NCI-H2227 treated with DMSO at 0.1 percent for 48 hours (cell line): Measurements from ENCODE around the gene H2BW2.
"Not testable (repeated sequence)": the region's sequence is repeated elsewhere in the genome, so short reads cannot be mapped to it uniquely, and the experiment has no call there.

Experiments
- DNase-seq: peaks from one replicate; lab custom pipeline; 2025; lab: John Stamatoyannopoulos, UW

The H2BW2 gene

DNA sequence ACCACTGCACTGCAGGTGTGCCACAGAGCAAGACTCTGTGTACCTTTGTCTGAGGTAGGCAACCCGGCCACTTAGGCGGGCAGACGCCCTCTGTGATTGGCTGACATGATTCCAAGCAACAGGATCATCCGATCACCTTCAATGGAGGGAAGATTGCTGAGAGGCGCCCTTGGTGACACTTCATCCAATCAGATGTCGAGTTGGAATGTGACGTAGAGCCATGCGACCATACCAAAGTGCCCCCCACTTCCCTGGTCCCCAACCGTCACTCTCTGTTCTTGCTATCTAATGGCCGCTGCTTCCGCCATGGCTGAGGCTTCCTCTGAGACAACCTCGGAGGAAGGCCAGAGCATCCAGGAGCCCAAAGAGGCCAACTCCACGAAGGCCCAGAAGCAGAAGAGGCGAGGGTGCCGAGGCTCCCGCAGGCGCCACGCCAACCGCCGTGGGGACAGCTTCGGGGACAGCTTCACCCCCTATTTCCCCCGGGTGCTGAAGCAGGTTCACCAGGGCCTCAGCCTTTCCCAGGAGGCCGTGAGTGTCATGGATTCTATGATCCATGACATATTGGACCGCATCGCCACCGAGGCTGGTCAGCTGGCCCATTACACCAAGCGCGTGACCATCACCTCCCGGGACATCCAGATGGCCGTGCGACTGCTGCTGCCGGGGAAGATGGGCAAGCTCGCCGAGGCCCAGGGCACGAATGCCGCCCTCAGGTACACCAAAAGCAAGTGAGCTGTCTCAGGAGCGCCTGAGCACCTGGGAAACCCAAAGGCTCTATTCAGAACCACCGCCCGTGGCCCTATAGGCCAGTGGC is at the start of gene H2BW2:
Gene H2BW2, plus strand, starts transcription at position 268 of the 817 bp plus-strand sequence. Its CDS starts 39 bp downstream, at position 307.
- DNase-seq, result no peak

DNA sequence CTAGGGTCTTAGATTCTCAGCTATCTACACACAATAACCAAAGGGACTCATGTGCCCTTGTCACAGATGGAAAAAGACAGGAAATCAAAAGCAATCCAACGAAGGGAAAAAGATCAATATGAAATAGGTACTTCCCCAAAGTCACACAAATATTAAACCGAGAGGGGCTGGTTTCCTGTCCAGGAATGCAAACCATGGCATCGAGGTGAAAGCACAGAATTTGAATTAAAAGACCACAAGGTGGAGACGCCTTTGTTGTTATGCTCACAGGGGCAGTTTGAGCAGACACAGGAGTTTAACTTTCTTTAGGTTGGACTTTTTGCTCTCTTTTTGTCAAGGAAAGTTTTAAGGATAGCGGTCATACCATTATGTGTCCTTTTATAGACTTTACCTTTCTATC is 40.5 kb upstream of the H2BW2 start:
- DNase-seq, result no peak

DNA sequence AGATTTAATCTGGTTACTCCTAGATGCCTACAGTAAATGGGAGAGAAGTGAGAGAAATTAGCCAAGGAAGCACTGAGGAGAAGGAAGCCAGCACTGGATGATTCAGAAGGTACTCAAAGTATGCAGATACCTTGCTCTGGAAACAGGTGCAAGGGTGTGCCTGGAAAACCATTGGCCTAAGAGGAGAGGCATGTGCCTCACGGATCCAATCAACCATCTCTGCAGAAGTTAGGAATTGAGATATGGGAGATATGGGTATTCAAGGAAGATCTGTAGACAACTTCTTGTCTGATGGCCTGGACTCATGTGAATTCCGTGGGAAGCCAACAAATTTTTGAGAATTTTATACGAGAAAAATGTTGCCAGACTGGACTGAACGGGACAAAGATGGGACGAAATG is 30.9 kb upstream of the H2BW2 start:
- no peak for DNase-seq

DNA sequence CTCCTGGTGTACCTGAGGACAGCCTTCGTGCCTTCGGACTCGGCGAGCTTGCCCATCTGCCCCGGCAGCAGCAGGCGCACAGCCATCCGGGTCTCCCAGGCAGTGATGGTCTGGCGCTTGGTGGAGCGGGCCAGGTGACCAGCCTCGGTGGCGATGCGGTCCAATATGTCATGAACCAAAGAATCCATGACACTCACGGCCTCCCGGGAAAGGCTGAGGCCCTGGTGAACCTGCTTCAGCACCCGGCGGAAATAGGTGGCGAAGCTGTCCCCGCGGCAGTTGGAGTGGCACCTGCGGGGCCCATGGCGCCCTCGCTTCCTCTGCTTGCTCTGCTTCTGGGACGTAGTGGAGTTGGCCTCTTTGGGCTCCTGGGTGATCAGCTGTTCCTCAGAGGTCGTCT is 26.6 kb upstream of the H2BW2 start:
- DNase-seq, result no peak

DNA sequence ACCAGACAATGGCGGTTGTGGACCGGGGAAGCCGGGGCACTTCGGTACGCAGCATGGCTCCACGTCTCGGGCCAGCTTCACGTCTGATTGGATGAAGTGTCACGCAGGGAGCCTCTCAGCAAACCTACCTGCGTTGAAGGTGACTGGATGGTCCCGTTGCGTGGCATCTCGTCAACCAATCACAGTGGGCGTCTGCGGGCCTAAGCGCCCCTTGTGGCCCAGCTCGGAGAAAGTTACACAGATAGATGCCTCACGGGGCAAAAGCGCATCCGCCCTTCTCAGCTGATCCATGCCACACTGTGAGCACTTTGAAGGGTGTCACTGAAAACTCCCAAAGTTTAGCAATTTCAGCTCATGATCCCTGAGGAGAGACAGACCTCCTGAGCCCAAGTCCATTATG is 26.1 kb upstream of the H2BW2 start, which contains the start of gene H2BW1:
Gene H2BW1, minus strand, starts transcription at position 103 of the 400 bp plus-strand sequence. CDS start 132 bp downstream, outside the sequence.
- no peak for DNase-seq

DNA sequence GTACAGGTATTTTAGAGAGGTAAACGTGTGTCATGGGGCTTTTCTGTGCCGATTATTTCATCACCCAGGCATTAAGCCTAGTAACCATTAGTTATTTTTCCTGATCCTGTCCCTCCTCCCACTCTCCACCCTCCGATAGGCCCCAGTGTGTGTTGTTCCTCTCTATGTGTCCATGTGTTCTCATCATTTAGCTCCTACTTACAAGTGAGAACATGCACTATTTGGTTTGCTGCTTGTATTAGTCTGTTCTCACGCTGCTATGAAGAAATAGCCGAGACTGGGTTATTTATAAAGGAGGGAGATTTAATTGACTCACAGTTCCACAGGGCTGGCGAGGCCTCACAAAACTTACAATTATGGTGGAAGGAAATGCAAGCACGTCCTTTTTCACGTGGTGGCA is 24.2 kb upstream of the H2BW2 start:
- not testable (repeated sequence) for DNase-seq

DNA sequence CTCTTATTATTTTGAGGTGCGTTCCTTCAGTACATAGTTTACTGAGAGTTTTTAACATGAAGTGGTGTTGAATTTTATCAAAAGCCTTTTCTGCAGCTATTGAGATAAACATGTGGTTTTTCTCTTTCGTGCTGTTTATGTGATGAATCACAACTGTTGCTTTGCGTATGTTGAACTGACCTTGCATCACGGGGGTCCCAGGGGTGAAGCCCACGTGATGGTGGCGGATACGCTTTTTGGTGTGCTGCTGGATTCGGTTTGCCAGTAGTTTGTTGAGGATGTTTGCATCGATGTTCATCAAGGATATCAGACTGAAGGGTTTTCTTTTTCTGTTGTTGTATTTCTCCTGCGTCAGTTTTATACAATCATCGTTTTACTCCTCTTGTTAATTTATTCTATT is 21.6 kb upstream of the H2BW2 start:
- DNase-seq, result no peak

DNA sequence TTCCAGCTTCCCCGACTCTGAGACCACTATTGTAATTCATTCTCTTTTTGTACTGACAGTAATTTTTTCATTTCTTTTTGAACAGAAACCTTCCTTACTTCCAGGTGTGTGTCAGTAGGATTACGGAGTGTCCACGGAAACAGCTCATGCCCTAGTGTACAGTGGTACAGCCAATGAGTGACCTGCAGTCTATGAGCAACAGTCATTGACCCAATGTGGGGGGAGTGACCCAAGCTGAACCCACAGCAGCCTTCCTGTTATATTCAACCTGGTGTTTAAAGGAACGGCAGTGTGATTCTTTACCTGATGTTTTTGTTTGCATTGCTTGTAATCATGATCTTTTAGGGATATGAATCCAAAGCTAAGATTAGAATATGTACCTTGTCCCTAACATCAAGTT is 1.2 kb downstream of the H2BW2 start:
- DNase-seq, result no peak

DNA sequence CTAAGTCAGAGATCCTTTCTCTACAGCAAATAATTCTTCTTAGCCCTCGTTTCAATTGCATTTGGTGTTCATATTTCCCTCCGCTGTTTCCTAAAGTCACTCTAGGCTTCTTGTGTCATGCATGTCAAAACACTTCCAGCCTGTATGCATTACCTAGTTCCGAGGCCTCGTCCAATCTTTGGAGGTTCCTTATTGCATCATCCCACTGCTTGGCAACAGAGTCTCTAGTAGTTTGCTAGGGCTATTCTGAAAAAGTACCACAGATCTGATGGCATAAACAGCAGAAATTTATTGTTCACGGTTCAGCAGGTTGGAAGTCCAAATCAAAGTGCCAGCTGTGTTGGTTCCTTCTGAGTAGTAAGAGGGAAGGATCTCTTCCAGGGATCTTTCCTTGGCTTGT is 5.9 kb downstream of the H2BW2 start:
- no peak for DNase-seq

DNA sequence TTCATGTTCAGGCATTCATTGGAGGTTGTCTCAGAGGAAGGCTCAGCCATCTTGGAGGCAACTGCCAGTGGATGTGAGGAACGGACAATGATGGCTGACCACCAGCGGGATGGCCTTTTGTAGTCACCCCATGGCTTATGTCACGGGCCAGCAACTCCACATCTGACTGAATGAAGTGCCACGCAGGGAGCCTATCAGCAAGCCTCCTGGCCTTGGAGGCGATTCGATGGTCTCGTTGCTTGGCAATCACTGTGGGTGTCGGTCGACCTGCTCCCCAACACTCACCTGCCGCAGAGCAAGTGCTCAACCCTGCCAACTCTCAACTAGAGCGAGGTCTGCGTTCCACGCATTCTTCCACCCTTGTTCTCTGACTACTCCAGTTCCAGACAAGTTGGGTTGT is 7.4 kb downstream of the H2BW2 start:
- no peak for DNase-seq

DNA sequence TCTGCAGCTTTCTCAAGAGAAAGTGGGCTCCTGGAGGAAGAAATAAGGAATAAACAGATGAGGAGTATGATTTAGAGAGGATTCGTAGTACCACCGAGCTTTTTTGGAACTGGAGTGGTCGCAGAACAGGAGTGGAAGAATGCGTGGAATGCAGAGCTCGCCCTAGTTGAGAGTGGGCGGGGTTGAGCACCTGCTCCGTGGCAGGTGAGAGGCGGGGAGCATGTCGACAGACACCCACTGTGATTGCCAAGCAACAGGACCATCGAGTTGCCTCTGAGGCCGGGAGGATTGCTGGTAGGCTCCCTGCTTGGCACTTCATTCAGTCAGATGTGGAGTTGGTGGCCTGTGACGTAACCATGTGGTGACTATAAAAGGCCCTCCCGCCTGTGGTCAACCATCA is 15.2 kb downstream of the H2BW2 start:
- DNase-seq, result not testable (repeated sequence)

DNA sequence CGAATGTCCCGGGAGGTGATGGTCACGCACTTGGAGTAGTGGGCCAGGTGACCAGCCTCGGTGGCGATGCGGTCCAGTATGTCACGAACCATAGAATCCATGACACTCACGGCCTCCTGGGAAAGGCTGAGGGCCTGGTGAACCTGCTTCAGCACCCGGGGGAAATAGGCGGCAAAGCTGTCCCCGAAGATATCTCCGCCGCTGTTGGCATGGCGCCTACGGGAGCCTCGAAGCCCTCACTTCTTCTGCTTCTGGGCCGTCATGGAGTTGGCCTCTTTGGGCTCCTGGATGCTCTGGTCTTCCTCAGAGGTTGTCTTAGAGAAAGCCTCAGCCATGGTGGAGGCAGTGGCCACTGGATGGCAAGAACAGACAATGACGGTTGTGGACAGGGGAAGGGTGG is 22.9 kb downstream of the H2BW2 start:
- DNase-seq, result not testable (repeated sequence)

DNA sequence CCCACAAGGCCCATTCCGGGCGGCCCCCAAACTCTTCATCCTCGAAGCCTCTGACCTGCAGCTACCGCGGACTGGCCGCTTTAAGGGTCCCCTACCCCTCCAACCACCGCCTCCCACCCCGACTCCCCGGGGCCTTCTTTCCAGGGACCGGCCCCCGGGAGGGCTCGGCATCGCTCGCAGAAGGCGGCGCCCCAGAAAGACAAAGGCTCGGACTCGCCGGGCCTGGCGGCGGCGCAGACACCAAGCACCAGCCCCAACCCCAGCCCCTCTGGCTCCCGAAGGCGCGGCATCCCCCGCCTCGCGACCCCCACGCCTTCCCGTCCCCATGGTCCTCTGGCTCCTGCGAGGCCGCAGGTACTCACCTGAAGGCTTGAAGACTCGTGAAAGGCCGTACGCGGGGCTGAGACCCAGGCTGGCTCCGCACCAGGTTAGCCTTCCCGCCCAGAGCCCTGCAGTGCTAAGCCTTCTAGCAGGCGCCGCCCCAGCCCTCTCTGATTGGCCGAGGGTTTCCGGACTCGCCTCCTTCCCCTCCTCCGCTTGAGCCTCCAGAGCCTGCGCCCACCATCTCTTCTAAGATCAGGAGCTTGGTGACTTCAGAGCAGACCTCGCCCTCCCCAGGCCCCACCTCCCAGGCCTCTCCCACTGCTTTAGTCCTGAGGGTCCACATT is 36.2 kb downstream of the H2BW2 start, which contains the start of gene TMSB15C:
Gene TMSB15C, minus strand, starts transcription at position 459 of the 668 bp plus-strand sequence.
- not testable (repeated sequence) for DNase-seq

DNA sequence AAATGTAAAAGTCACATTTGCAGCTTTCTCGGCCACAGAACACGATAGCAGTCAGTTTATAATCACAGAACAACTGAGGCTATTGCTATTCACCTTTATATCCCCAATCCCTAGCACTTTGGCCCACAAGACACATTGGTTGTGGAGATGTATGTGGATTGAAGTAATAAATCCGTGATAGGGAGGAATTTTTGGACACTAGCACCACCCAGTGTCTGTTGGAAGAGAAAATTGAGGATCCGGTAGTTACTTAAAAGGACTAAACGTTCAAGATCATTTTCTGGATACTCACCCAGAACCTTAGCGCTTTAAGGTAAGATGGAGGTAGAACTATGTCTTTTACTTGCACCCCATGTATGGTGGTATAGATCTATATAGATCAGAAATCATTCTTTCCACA is 38.1 kb downstream of the H2BW2 start:
- not testable (repeated sequence) for DNase-seq

DNA sequence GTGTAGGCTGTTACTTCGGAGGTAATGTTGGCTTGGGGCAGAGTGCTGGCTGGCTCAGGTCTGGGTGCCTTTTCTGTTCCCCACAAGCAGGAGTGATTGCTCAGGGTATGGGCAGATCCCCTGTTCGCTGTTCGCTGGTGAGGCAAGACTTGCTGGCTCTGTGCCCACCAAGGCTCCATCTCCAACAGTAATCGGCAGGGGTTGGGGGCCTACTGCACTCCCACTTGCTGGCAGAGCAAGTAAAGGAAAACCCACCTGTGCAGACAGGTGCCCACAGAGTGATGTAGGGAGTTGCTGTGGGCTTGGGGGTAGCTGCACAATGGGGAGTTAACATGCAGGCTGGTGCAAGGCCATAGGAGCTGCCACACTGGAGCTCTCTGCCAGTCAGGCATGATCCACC is 44.3 kb downstream of the H2BW2 start:
- DNase-seq, result no peak

DNA sequence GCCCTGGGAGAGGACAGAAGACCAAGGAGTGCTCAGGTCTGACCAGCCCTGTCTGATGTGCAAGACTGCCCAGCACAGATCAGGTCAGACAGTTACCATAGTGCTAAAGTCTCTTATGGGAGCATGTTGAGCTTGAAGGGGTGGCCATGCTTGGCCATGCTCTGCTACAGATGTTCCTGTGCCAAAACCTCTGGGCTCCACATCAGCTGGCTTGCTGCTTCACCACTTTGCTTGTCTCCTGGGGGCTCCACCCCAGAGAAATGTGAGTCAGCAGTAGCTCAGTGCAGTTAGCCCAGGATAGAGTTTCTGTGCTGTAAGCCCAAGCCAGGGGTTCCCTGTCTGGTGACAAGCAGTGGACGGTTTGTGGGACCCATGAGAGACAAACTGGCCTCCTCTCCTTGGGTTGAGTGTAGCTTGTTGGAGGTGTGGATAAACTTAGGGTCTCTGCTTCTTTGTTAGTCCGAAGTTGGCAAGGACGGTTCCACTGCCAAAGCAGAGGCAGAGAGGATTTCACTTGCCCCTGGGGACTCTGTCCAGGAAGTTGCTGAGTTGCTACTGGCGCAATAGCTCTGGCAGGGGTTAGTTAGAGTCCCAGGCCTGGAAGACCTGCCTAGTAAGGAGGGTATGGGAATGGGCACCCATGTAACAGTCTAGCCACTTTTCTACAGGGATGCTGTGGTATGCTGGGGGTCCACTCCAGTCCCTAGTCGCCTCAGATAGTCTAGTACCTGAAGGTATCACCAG is 45.0 kb downstream of the H2BW2 start:
- DNase-seq, result no peak

DNA sequence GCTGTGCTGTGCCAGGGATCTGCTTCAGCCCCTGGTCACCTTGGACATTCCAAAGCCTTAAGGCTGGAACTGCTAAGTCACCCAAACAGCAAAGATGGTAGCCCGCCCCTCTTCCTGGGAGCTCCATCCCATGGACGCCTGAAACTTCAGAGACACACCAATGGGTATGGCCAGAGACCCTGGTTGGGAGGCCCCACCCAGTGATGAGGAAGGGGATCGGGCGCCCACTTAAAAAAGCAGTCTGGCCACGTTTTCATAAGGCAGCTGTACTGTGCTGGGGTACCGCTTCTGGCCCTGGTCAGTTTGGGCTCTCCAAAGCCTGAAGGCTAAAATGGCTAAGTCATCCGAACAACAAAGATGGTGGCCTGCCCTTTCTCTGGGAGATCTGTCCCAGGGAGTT is 45.7 kb downstream of the H2BW2 start:
- DNase-seq, result no peak

DNA sequence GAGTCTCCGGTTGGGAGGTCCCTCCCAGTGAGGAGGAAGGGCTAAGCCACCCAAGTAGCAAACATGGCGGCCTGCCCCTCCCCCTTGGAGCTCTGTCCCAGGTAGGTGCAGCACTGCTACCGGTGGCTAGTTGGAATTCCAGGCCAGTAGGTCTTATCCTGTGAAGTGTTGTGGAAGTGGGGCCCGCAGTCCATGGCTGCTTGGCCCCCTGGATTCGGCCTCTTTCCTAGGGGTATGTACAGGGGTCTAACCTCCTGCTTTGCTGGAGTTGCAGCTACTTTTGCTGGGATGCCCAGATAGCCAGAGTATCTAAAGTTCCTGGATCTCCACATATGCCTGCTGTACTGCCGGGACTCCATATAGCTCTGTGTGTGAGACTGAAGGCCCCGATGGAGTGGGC is 46.2 kb downstream of the H2BW2 start:
- no peak for DNase-seq
